K562 (cell line): Measurements from ENCODE around the gene GJB2.

ENCODE experiments used
- FOS ChIP-seq: IDR thresholded peaks from 3 replicates; pipeline ENCODE4 v1.6.1; 2011; ENCODE audit not compliant: insufficient read length; ENCODE audit errors: extremely low read depth
- HDGF ChIP-seq: fragments of 450-650 bp; IDR thresholded peaks from 2 replicates; pipeline ENCODE4 v1.6.1; 2016
- RCOR1 ChIP-seq, 2 experiments: IDR thresholded peaks; 2 replicates each; pipeline ENCODE4 v1.6.1; 2012; ENCODE audit warnings: low read depth in 2 of 2, low read length in 2 of 2, borderline replicate concordance in 1 of 2, improper control_type of control experiment in 1 of 2
- SRF ChIP-seq, 2 experiments: fragments of 250-450, 450-650 bp in 1 of 2; sonication (Bioruptor Pico) in 1 of 2; sonication (generic) in 1 of 2; formaldehyde crosslinking; IDR thresholded peaks; 2 replicates each; pipeline versions ENCODE4 v1.5.0 to v1.5.1; 2020 to 2022; ENCODE audit warnings: mild to moderate bottlenecking in 1 of 2, missing genetic modification reagents in 1 of 2

- TF ChIP-seq SRF (CRISPR knock-in tag; IDR thresholded peaks at IDR 0.05) (no peak), RCOR1 (IDR thresholded peaks at IDR 0.05; ENCODE audit: borderline replicate concordance in 1 of 2, low read depth in 2 of 2, low read length in 2 of 2) (no peak), FOS (no peak), HDGF (no peak)
These were observed 48.9 kb upstream of the GJB2 start for GRCh38 chr13:20241593-20241992.
